ENCODE data around the gene GYG1.

GYG1 gene

GRCh38 chr3:149016669-149017541, 25.6 kb downstream of the GYG1 start:
- DNase-seq (ENCODE audit: low read depth, low spot score): peak; percentile 30

GRCh38 chr3:149018247-149018646, 26.9 kb downstream of the GYG1 start:
- DNase-seq (ENCODE audit: low read depth, low spot score): no peak

GRCh38 chr3:149019580-149019979, 28.2 kb downstream of the GYG1 start:
- DNase-seq (ENCODE audit: low read depth, low spot score): no peak

GRCh38 chr3:149020196-149020838, 29.0 kb downstream of the GYG1 start:
- no peak for DNase-seq (ENCODE audit: low read depth, low spot score)

GRCh38 chr3:149020839-149021252, 29.5 kb downstream of the GYG1 start:
- DNase-seq (ENCODE audit: low read depth, low spot score): no peak

GRCh38 chr3:149021830-149022229, 30.5 kb downstream of the GYG1 start:
- no peak for DNase-seq (ENCODE audit: low read depth, low spot score)

GRCh38 chr3:149023951-149024350, 32.6 kb downstream of the GYG1 start:
- no peak for DNase-seq (ENCODE audit: low read depth, low spot score)

GRCh38 chr3:149026718-149027117, 35.4 kb downstream of the GYG1 start:
- no peak for DNase-seq (ENCODE audit: low read depth, low spot score)

GRCh38 chr3:149031096-149031495, 39.8 kb downstream of the GYG1 start:
- DNase-seq (ENCODE audit: low read depth, low spot score): no peak

- no peak for DNase-seq (ENCODE audit: low read depth, low spot score)
Observed at GRCh38 chr3:149037684-149038083, 46.3 kb downstream of the GYG1 start.

- DNase-seq (ENCODE audit: low read depth, low spot score): no peak
Observed at GRCh38 chr3:149038322-149038721, 47.0 kb downstream of the GYG1 start.

GRCh38 chr3:149042789-149043386, 51.5 kb downstream of the GYG1 start:
- DNase-seq (ENCODE audit: low read depth, low spot score): peak; percentile 8

GRCh38 chr3:149044339-149045083, 53.2 kb downstream of the GYG1 start:
- no peak for DNase-seq (ENCODE audit: low read depth, low spot score)

- no peak for DNase-seq (ENCODE audit: low read depth, low spot score)
Observed at GRCh38 chr3:149055575-149055974, 64.2 kb downstream of the GYG1 start.

GRCh38 chr3:149058198-149058597, 66.9 kb downstream of the GYG1 start:
- no peak for DNase-seq (ENCODE audit: low read depth, low spot score)

GRCh38 chr3:149058602-149059001, 67.3 kb downstream of the GYG1 start:
- DNase-seq (ENCODE audit: low read depth, low spot score): no peak

GRCh38 chr3:149061776-149062175, 70.4 kb downstream of the GYG1 start:
- no peak for DNase-seq (ENCODE audit: low read depth, low spot score)

- DNase-seq (ENCODE audit: low read depth, low spot score): no peak
Observed at GRCh38 chr3:149067883-149068282, 76.5 kb downstream of the GYG1 start.

Data from brain pericyte (primary cell).